GM13976 (cell line): ENCODE results near the gene RELN.

Experiments
- DNase-seq: peaks from one replicate; pipeline ENCODE4 v3.0.0; 2012; ENCODE audit warnings: low spot score
- CTCF ChIP-seq: IDR thresholded peaks from 2 replicates; pipeline ENCODE4 v1.5.1; 2012; ENCODE audit warnings: borderline replicate concordance, mild to moderate bottlenecking; ENCODE audit not compliant: insufficient read depth; ENCODE audit errors: extremely low read depth, missing control alignments, control extremely low read depth
- in situ Hi-C: fragments of 300-500 bp; cut with MboI; formaldehyde crosslinking; loops from one replicate; pipeline ENCODE4 v1.12.0; 2022; ENCODE audit warnings: low sequenced_read_pairs, mixed read lengths, inconsistent platforms; ENCODE audit not compliant: unreplicated experiment

Gene RELN

DNA sequence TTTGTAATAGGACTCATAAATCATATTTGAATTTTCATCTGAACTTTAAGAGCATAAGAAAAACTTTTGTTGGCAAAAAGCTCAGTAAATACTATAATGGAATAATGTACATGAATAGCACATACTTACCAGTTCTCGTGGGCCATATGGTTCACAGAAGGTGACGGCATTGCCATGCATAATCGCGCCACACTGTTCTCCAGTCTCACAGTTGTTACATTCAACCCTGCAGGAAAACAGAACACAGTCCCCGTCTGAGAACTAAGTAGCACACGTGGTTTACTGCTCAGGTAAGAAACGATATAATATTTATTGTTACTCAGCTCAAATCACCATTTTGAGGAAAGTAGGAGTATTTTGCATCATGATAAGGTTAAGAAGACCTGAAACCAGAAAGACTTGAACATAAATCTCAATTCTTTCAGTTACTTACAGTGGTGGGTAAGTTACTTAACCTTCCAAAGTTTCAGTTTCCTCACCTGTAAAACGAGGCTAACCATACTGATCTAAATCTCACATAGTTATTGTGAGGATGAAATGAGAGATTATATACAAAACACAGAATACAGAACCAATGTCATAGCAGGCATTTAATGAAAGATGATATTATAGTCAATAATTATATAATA is 261.4 kb downstream of the RELN start:
- no peak for TF ChIP-seq CTCF
- DNase-seq: no peak
- in situ Hi-C loops: no loop called here

- TF ChIP-seq CTCF: no peak
- in situ Hi-C loops: no loop called here
- no peak for DNase-seq
Measured at GRCh38 chr7:103719070-103719469, 270.4 kb downstream of the RELN start.

- in situ Hi-C loops: no loop called here
- no peak for DNase-seq
- TF ChIP-seq CTCF: no peak
Measured at GRCh38 chr7:103718482-103719061, 270.9 kb downstream of the RELN start.

GRCh38 chr7:103717574-103717973 is 271.9 kb downstream of the RELN start:
- in situ Hi-C loops: no loop called here
- no peak for TF ChIP-seq CTCF
- no peak for DNase-seq

GRCh38 chr7:103715376-103716120 is 273.9 kb downstream of the RELN start:
- no peak for DNase-seq
- in situ Hi-C loops: no loop called here
- no peak for TF ChIP-seq CTCF

- in situ Hi-C loops: no loop called here
- TF ChIP-seq CTCF: no peak
- no peak for DNase-seq
Measured at GRCh38 chr7:103714376-103714927, 275.0 kb downstream of the RELN start.
